ENCODE results near the gene RAD54L.

- TF ChIP-seq CTCF (IDR thresholded peaks at IDR 0.05) (no peak), POLR2A (IDR thresholded peaks at IDR 0.05) (no peak), POLR2AphosphoS5 (IDR thresholded peaks at IDR 0.05; ENCODE audit: insufficient read depth in 1 of 2, low read depth in 1 of 2) (no peak)
Observed at GRCh38 chr1:46262508-46262907, 14.9 kb downstream of the RAD54L start.

Measured in vagina (tissue), 2 donors.